ENCODE measurements around the gene USP11. TPM values are rescaled to one million over a fixed set of nuclear protein-coding genes. Genes with fewer than 3 reads are reported as not detected.

USP11 gene
- total RNA-seq = 39.0 and 40.8 TPM in 2 replicates

GRCh38 chrX:47232803-47233332, at the start of gene USP11:
TSS of gene USP11 (plus strand) at chrX:47233009. CDS start at chrX:47233044, 35 bp downstream.

GRCh38 chrX:47193475-47194193, 39.2 kb upstream of the USP11 start, which contains the start of gene UBA1:
TSS of gene UBA1 (plus strand) at chrX:47193829. CDS start at chrX:47198803, 4,974 bp downstream.

GRCh38 chrX:47218280-47218919, 14.4 kb upstream of the USP11 start, which contains the start of gene CDK16:
TSS of gene CDK16 (plus strand) at chrX:47218681. CDS start at chrX:47223558, 4,877 bp downstream.

Other genes starting within 250 kb of the USP11 start
- 0.33 and 0.34 TPM in 2 replicates for gene RGN, start 154.6 kb upstream of the USP11 start, total RNA-seq
- gene NDUFB11, start 88.3 kb upstream of the USP11 start, total RNA-seq = 63.5 and 74.1 TPM in 2 replicates
- 38.6 and 44.3 TPM in 2 replicates for gene RBM10, start 87.8 kb upstream of the USP11 start, total RNA-seq
- gene UBA1, start 39.2 kb upstream of the USP11 start, total RNA-seq = 79.4 and 107 TPM in 2 replicates
- 37.7 and 41.6 TPM in 2 replicates for gene CDK16, start 14.3 kb upstream of the USP11 start, total RNA-seq
- not detected in 2 replicates for gene ZNF157, start 137.6 kb downstream of the USP11 start, total RNA-seq

Measured in dermis lymphatic vessel endothelial cell (primary cell).